ENCODE results near the gene PSMF1. TPM values are rescaled to one million over a fixed set of nuclear protein-coding genes. Genes with fewer than 3 reads are reported as not detected.

Gene PSMF1
- total and polyA plus RNA-seq, 2 of the 13 experiments (the other 11 are each of a cell fraction or from before 2014, with no cell fraction given): 82.5 to 86.0 TPM

GRCh38 chr20:1185790-1186334 lies 67.5 kb downstream of the PSMF1 start (continued):
- no peak for TF ChIP-seq ZBTB40 (IDR thresholded peaks at IDR 0.05)
- no peak; the same call in 1 of the 2 replicates for TF ChIP-seq ZBTB40 (CRISPR knock-in tag; IDR thresholded peaks at IDR 0.05)
- no peak for TF ChIP-seq ZNF7 (CRISPR knock-in tag; IDR thresholded peaks at IDR 0.05)
- TF ChIP-seq CTCF (CRISPR knock-in tag; IDR thresholded peaks at IDR 0.05): peak; percentile 84
- TF ChIP-seq DZIP1 (CRISPR knock-in tag; IDR thresholded peaks at IDR 0.05): peak; percentile 88; the same call in 1 of the 2 replicates
- TF ChIP-seq ZNF619 (CRISPR knock-in tag; IDR thresholded peaks at IDR 0.05): peak; percentile 74; the same call in 1 of the 2 replicates
- TF ChIP-seq TSC22D2 (CRISPR knock-in tag; IDR thresholded peaks at IDR 0.05; ENCODE audit: borderline replicate concordance): peak; percentile 52; the same call in 1 of the 2 replicates
- no peak for TF ChIP-seq ZNF558 (CRISPR knock-in tag; IDR thresholded peaks at IDR 0.05; ENCODE audit: borderline replicate concordance)
- no peak for TF ChIP-seq ZNF644 (CRISPR knock-in tag; IDR thresholded peaks at IDR 0.05; ENCODE audit: low read depth)
- no peak for TF ChIP-seq ZNF282 (IDR thresholded peaks at IDR 0.05; ENCODE audit: partially characterized antibody)
- no peak for TF ChIP-seq CAMTA2 (CRISPR knock-in tag; IDR thresholded peaks at IDR 0.05; ENCODE audit: borderline replicate concordance)
- peak; percentile 56; the same call in 1 of the 2 replicates for TF ChIP-seq HIVEP1 (CRISPR knock-in tag; IDR thresholded peaks at IDR 0.05)
- TF ChIP-seq POGZ (CRISPR knock-in tag; IDR thresholded peaks at IDR 0.05): 0 out of 2 replicates have a peak, but pooled peaks have one; percentile 38
- no peak for TF ChIP-seq ZNF589 (CRISPR knock-in tag; conservative IDR thresholded peaks at IDR 0.05)
- TF ChIP-seq ETV5 (CRISPR knock-in tag; IDR thresholded peaks at IDR 0.05; ENCODE audit: borderline replicate concordance): 0 out of 2 replicates have a peak, but pooled peaks have one; percentile 16
- TF ChIP-seq RNF2 (conservative IDR thresholded peaks at IDR 0.05; ENCODE audit: low read depth): 0 out of 2 replicates have a peak, but pooled peaks have one; percentile 19
- TF ChIP-seq ZNF296 (CRISPR knock-in tag; conservative IDR thresholded peaks at IDR 0.05): no peak
